ENCODE data around the gene PROB1. TPM values are rescaled to one million over a fixed set of nuclear protein-coding genes. Genes with fewer than 3 reads are reported as not detected.
A peak's percentile ranks its signal among the peaks of the same experiment; 100 is the strongest.

PROB1 gene
- total RNA-seq, 1 experiment from 2014 or later, result 0.17 TPM

GRCh38 chr5:139341689-139342422, 53.0 kb downstream of the PROB1 start, which contains the start of gene PAIP2:
Gene PAIP2, plus strand, starts transcription at chr5:139341854. Its CDS starts 21,931 bp downstream, at chr5:139363785.
- DNase-seq (ENCODE audit: low read depth), result peak; percentile 99

- no peak for DNase-seq (ENCODE audit: low read depth)
Measured at GRCh38 chr5:139341187-139341688, 53.7 kb downstream of the PROB1 start.

Other genes starting within 250 kb of the PROB1 start
- gene SIL1, start 196.7 kb downstream of the PROB1 start, total RNA-seq (2014; rRNA removed; shearing (Covaris generic)), result 28.7 and 47.5 TPM in 2 replicates
- 333 and 391 TPM in 2 replicates for gene MATR3, start 101.4 kb downstream of the PROB1 start, total RNA-seq (2014; rRNA removed; shearing (Covaris generic))
- gene PAIP2, start 53.2 kb downstream of the PROB1 start, total RNA-seq (2014; rRNA removed; shearing (Covaris generic)), result 94.9 and 102 TPM in 2 replicates
- gene SLC23A1, start 11.8 kb downstream of the PROB1 start, total RNA-seq (2014; rRNA removed; shearing (Covaris generic)), result not detected in 2 replicates
- gene MZB1, start 5.2 kb downstream of the PROB1 start, total RNA-seq (2014; rRNA removed; shearing (Covaris generic)), result not detected in 2 replicates
- gene SPATA24, start 9.0 kb upstream of the PROB1 start, total RNA-seq (2014; rRNA removed; shearing (Covaris generic)), result 4.9 and 28.9 TPM in 2 replicates
- gene DNAJC18, start 44.4 kb upstream of the PROB1 start, total RNA-seq (2014; rRNA removed; shearing (Covaris generic)), result 5.6 and 11.8 TPM in 2 replicates
- 0.23 and 2.4 TPM in 2 replicates for gene ECSCR, start 67.6 kb upstream of the PROB1 start, total RNA-seq (2014; rRNA removed; shearing (Covaris generic))
- gene SMIM33, start 75.9 kb upstream of the PROB1 start, total RNA-seq (2014; rRNA removed; shearing (Covaris generic)), result not detected in 2 replicates
- gene STING1, start 87.7 kb upstream of the PROB1 start, total RNA-seq (2014; rRNA removed; shearing (Covaris generic)), result 8.2 and 9.0 TPM in 2 replicates
- 99.5 and 140 TPM in 2 replicates for gene UBE2D2, start 166.2 kb upstream of the PROB1 start, total RNA-seq (2014; rRNA removed; shearing (Covaris generic))